HG03439 (cell line): ENCODE data around the gene ZNF488.

Experiments used
- ATAC-seq: cut with Tn5 transposase; IDR thresholded peaks from one replicate; pipeline ENCODE4 v1.9.1; 2021; ENCODE audit warnings: mild to moderate bottlenecking, moderate library complexity; ENCODE audit not compliant: unreplicated experiment

ZNF488 gene

GRCh38 chr10:47350671-47351640, 33.1 kb downstream of the ZNF488 start:
- ATAC-seq: no peak

- no peak for ATAC-seq
Observed at GRCh38 chr10:47349941-47350371, 34.1 kb downstream of the ZNF488 start.

DNA sequence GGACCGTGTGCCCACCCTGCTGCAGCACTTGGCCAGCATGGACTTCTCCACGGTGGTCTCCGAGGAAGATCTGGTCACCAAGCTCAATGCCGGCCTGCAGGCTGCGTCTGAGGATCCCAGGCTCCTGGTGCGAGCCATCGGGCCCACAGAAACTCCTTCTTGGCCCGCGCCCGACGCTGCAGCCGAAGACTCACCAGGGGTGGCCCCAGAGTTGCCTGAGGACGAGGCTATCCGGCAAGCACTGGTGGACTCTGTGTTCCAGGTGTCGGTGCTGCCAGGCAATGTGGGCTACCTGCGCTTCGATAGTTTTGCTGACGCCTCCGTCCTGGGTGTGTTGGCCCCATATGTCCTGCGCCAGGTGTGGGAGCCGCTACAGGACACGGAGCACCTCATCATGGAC, 34.6 kb downstream of the ZNF488 start:
- ATAC-seq: no peak

DNA sequence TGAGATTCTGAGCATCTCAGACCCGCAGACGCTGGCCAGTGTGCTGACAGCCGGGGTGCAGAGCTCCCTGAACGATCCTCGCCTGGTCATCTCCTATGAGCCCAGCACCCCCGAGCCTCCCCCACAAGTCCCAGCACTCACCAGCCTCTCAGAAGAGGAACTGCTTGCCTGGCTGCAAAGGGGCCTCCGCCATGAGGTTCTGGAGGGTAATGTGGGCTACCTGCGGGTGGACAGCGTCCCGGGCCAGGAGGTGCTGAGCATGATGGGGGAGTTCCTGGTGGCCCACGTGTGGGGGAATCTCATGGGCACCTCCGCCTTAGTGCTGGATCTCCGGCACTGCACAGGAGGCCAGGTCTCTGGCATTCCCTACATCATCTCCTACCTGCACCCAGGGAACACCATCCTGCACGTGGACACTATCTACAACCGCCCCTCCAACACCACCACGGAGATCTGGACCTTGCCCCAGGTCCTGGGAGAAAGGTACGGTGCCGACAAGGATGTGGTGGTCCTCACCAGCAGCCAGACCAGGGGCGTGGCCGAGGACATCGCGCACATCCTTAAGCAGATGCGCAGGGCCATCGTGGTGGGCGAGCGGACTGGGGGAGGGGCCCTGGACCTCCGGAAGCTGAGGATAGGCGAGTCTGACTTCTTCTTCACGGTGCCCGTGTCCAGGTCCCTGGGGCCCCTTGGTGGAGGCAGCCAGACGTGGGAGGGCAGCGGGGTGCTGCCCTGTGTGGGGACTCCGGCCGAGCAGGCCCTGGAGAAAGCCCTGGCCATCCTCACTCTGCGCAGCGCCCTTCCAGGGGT, 35.2 kb downstream of the ZNF488 start:
- no peak for ATAC-seq

GRCh38 chr10:47348138-47348651, 35.9 kb downstream of the ZNF488 start, which contains the start of gene RBP3:
RBP3 (plus strand) TSS chr10:47348363; CDS start chr10:47348485, 122 bp downstream.
- no peak for ATAC-seq

- ATAC-seq: no peak
Observed at GRCh38 chr10:47347303-47347675, 36.8 kb downstream of the ZNF488 start.

GRCh38 chr10:47346581-47347302, 37.4 kb downstream of the ZNF488 start:
- no peak for ATAC-seq

DNA sequence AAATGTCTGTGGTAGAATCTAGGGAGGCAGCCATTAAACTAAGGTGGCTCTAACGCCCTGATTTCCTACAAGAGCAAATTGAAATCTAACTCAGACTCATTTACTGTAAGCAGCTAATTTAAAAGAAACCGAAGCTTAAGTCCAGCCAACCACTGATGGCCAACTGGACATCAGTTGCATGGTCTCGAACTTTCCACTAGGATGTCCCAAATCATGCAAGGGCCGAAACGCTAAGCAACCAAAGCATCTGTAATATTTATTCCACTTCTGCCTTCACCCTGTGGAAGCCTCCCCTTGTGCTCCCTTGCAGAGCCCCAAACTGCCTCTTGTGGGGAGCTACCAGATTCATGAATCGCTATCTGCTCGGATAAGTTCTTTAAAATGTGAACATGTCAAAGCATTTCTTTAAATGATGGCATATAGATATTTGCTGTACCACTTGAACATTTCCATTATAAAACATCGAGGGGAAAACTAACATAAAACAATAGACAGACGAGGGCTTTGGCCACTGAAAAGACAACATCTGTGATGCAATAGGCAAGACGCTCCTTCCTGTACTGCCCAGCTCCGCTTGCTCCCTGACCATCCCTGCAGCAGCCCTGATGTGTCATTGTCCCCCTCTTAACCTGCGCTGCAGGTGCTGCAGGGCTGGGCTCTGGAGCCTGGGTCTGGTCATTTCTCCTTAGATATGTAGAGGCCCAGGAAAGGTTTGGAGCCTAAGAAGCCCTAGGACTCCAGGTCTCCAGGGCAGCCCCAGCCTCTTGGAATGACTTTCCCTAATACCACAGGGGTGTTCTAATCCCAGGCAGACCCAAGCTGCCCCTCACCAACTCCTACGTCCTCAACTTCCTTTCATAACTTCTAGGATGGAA, 38.9 kb downstream of the ZNF488 start:
- ATAC-seq: no peak

GRCh38 chr10:47340608-47341170, 43.4 kb downstream of the ZNF488 start:
- ATAC-seq: no peak

- ATAC-seq: no peak
Observed at GRCh38 chr10:47339759-47340607, 44.1 kb downstream of the ZNF488 start.

GRCh38 chr10:47339186-47339735, 44.8 kb downstream of the ZNF488 start:
- ATAC-seq: no peak

GRCh38 chr10:47337310-47337709, 46.8 kb downstream of the ZNF488 start:
- ATAC-seq: no peak

- ATAC-seq: no peak
Observed at GRCh38 chr10:47336387-47337134, 47.5 kb downstream of the ZNF488 start.

DNA sequence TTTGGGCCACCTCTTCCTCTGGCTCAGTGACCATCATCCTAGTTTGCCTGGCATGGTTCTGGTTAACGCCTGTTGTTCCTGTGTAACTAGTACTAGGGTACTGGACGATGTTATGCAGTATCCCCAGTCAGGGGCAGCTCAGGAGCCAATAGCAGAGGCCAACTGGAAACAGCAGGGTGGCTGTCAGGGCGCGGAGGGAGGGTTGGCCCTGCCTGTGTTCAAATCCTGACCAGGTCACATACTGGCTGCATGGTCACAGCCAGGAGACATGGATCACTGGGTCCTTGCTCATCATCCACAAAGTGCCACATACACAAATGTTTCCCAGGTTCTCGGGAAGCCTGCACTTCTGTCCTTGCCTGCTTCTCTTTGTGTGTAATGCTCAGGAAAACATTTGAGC, 48.2 kb downstream of the ZNF488 start:
- ATAC-seq: no peak

- ATAC-seq: no peak
Observed at GRCh38 chr10:47334466-47335295, 49.4 kb downstream of the ZNF488 start.

GRCh38 chr10:47333532-47333931, 50.6 kb downstream of the ZNF488 start:
- ATAC-seq: no peak

DNA sequence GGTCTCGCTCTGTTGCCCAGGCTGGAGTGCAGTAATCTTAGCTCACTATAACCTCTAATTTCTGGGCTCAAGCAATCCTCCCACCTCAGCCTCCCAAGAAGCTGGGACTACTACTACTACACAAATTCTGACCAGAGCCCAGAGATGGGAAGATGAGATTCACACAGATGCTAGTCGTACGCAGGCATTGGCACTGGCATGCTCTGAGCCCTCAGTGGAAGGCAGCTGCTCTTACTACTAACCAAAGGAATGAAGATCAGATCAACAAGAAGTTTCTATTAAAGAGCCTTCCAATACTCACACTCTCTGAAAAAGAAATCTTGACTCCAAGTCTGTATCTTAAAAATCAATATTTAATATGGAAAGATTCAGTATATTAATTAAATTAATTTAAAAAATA, 51.1 kb downstream of the ZNF488 start:
- ATAC-seq: no peak
